Retinal pigment epithelial cell (primary cell): ENCODE measurements around the gene NBAS.

ENCODE experiments used
- DNase-seq: peaks from one replicate; pipeline ENCODE4 v3.0.0-alpha.2; 2010; ENCODE audit warnings: low read depth
- H3K4me3 ChIP-seq: 2 replicates; pipeline ENCODE4 v1.5.1; 2011; ENCODE audit warnings: mild to moderate bottlenecking, low read length, control low read depth, moderate library complexity
- TF ChIP-seq, protein P1 (sequence below): conservative IDR thresholded peaks from 2 replicates; pipeline ENCODE4 v1.5.1; 2011; ENCODE audit warnings: low read depth, low read length, control low read depth, inconsistent platforms

Gene NBAS

DNA sequence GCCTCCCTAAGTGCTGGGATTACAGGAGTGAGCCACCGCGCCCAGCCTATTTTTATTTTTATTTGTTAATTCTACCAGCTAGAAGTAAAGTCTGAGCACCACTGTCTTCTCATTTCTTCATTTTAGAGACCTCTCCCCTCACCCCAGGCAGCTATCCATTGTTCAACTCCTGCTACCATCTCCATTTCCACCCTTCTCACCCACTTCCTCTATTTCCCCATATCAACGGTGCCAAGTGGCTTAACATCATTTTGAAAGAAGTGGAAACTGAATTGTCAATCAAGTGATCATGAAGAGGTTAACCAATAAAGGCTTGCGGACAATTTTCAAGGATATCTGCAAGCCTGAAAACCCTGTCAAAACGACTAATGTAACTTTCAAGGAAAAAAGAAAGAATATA, 323.1 kb downstream of the NBAS start:
- H3K4me3 ChIP-seq, result no peak overlapping the region
- TF ChIP-seq, protein P1, sequence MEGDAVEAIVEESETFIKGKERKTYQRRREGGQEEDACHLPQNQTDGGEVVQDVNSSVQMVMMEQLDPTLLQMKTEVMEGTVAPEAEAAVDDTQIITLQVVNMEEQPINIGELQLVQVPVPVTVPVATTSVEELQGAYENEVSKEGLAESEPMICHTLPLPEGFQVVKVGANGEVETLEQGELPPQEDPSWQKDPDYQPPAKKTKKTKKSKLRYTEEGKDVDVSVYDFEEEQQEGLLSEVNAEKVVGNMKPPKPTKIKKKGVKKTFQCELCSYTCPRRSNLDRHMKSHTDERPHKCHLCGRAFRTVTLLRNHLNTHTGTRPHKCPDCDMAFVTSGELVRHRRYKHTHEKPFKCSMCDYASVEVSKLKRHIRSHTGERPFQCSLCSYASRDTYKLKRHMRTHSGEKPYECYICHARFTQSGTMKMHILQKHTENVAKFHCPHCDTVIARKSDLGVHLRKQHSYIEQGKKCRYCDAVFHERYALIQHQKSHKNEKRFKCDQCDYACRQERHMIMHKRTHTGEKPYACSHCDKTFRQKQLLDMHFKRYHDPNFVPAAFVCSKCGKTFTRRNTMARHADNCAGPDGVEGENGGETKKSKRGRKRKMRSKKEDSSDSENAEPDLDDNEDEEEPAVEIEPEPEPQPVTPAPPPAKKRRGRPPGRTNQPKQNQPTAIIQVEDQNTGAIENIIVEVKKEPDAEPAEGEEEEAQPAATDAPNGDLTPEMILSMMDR, result no peak
- no peak for DNase-seq

DNA sequence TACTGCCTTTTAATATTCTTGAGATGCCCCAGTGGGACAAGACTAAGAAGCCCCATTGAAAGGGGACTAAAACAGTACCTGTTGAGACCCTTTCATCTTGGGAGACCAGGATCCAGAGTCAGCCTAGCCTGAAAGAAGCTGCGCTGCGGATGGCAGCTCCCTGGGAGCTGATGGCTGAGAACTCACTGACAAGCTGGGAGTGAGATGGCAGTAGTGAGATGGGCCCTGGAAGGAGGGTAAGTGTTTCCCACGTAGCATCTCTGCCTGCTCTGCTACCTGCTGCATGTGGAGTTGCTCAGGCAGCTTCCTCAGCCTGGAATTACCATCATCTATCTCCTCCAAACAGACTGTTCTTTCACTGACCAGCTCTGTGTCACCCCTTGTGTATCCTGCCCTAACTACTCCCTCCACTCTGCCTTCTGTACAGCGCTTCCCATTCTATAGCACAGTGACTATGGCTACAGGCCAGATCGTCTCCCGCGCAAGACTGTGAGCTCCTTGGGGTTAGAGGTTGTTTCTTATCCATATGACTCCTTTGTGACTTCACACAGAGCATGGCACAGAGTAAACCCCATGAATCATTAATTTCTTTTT, 330.4 kb downstream of the NBAS start:
- TF ChIP-seq, protein P1, result no peak

DNA sequence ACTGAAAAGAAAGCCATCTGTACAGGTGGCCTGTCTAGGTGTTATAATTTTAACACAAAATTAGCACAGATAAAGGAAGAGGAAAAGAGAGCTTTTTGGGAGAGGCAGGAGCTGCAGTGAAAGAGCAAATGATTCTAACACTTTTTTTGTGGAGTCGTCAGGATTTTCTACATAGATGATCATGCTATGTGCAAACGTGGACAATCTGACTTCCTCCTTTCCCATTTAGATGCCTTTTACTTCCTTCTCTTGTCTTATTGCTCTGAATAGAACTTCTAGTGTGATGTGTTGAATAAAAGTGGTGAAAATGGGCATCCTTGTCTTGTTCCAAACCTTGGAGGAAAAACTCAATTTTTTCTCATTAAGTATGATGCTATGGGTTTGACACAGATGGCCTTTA, 334.5 kb downstream of the NBAS start:
- TF ChIP-seq, protein P1, result no peak
- H3K4me3 ChIP-seq, result no peak overlapping the region
- DNase-seq, result no peak

More for the DNA sequence above, 330.4 kb downstream of the NBAS start:
- no peak overlapping the region for H3K4me3 ChIP-seq
- DNase-seq, result no peak

DNA sequence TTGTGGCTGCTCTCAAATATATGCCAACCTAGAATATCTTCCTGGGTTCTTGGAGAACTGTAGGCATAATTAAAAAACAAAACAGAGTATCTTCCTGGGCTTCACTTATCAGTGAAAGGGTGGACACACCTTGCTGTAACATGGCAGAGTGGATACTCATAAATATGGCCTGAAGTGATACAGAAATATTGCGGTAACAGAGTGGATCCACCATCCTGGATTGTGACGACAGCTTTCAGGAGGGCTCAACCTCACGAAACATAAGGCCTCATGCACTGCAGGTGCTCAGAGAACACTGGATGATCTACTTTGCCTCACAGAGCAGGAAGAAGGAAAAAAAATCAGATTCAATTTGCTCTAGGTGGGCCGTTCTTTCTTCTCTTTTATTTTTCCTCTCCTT, 336.0 kb downstream of the NBAS start:
- no peak overlapping the region for H3K4me3 ChIP-seq
- no peak for DNase-seq
- TF ChIP-seq, protein P1, result no peak

DNA sequence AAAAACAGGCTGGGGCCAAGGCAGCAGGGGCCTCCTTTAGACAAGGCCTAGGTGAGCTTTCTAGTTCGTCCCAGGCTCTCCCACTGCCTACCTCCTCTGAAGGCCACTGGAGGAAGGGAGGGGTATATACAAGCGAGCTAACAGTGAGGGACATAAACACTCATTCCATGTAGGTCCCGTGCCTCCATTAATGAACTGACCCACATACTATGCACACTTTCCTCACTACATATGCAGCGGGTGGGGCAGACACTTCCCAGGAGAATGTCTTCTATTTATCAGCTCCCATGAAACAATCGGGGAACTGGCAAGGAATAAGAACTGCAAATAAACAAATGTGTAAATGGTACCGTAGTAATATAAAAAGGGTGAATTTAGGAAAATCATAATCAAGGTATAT, 336.5 kb downstream of the NBAS start:
- DNase-seq, result no peak
- H3K4me3 ChIP-seq, result no peak overlapping the region
- TF ChIP-seq, protein P1, result no peak

DNA sequence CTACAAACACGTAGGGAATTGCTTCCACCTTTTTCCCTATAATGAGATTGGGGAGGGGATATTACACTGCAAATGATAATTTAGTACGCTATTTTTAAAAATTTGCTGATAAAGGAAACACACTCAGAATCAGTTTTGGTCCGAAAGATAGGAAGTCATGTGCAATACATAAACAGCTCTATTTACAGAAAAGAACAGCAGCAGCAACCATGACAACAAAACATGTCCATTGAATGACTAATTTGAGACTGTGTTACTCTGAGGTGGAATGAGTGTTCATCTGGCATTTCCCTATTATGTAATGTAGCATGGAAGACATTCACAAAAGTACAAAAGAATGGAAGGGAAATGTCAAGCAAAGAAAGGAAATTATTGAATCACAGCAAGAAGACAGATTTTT, 337.2 kb downstream of the NBAS start:
- no peak for DNase-seq
- H3K4me3 ChIP-seq, result no peak overlapping the region
- TF ChIP-seq, protein P1, result no peak

DNA sequence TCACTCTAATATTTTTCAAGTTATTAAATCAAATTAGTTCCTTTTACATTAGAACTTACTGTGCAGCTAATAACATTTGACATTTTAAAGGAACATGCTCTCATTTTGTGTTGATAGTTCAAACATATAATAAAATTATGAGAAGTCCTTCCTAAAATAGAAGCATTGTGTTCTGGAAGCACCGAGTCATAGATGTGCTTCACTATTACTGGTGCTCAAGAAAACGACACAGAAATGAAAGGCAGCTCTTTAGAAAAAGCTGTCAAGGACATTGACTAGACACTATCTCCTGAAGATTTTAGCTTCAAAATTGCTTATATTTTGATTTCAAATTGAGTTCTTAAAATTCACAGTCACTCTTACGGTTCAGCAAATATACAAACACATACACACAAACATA, 338.3 kb downstream of the NBAS start:
- TF ChIP-seq, protein P1, result no peak
- H3K4me3 ChIP-seq, result no peak overlapping the region
- DNase-seq, result no peak
